KBM-7 (cell line): ENCODE measurements around the gene IL13.
"Not testable (repeated sequence)": the region's sequence is repeated elsewhere in the genome, so short reads cannot be mapped to it uniquely, and the experiment has no call there.

Source experiments
- DNase-seq: peaks from one replicate; pipeline ENCODE4 v3.0.0-alpha.2; 2015
- in situ Hi-C: fragments of 300-500 bp; cut with MboI; formaldehyde crosslinking; loops from 2 replicates; pipeline ENCODE4 v1.14.3; 2020; ENCODE audit warnings: low sequenced_read_pairs, low pct_unique_long_range_greater_than_20kb, mixed read lengths

The IL13 gene

GRCh38 chr5:132684922-132685720 lies 27.1 kb downstream of the IL13 start:
- in situ Hi-C loops = no loop called here
- DNase-seq = no peak

DNA sequence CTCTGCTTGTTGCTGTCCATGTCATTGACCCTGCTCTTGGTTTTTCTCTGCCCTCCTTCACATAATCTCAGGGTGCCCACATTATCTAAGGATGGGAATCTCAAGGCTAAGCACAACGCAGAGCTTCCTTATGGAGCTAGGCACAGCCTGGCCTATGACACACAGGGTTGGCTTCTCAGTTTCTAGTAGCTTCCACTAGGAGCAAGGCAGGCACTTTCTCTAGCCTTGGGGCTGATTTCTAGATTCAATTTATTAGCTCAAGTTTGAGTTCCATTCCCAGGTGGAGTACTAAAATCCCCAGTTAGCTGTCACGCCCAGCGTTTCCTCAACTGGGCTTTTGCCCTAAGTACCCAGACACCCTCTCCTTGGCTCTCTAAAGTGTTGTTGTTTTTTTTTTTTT lies 28.2 kb downstream of the IL13 start:
- in situ Hi-C loops = no loop called here
- DNase-seq = no peak

DNA sequence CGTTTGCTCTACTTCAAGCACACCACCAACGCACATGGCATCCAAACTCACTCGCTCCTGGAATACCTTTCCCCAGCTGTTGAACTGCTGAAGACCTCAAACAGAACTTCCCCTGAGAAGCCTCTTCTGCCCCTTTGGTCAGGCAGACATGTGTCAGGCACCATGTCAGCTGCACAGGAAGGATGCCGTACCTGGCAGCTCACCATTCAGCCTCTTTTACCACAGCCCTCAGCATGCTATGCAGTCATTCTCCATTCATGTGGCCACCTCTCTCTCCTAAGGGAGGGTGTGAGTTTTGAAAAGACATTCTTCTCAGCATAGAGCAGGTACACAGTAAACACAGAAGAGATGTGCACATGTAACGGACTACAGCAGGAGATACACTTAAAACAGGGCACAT lies 30.0 kb downstream of the IL13 start:
- in situ Hi-C loops = no loop called here
- no peak for DNase-seq

DNA sequence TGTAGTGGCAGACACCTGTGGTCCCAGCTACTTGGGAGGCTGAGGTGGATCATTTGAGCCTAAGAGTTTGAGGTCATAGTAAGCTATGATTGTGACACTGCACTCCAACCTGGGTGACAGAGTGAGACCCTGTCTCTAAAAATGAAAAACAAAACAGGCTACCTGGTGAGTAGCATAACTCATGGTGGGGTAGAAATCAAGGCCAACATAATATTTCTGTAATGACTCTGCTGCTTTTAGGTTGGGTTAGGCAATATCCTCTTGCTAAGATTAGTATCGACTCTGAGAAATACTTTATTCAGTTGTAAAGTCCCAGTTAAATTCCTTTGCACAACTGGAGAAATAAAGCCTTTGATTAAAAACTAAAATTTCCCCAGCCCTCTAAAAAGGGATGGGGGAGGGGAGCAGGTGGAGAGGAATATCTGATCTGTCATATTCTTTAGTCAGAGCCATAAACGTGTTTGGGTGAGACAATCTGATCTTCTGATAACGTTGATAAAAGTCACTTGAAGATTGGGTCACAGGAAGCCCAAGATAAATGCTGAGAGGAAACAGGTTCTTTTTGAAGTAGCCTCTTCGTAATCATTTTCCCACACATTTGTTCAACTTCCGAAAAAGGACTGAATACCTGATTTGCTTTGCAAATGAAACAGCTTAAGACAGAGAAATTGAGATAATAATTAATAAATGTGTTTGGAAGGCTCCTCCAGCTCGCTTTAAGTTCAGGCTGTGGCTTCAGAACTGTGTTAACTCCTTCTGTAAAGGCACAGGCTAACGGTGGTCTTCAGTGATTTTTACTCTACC lies 30.8 kb downstream of the IL13 start:
- in situ Hi-C loops = no loop called here
- peak; percentile 37 for DNase-seq

DNA sequence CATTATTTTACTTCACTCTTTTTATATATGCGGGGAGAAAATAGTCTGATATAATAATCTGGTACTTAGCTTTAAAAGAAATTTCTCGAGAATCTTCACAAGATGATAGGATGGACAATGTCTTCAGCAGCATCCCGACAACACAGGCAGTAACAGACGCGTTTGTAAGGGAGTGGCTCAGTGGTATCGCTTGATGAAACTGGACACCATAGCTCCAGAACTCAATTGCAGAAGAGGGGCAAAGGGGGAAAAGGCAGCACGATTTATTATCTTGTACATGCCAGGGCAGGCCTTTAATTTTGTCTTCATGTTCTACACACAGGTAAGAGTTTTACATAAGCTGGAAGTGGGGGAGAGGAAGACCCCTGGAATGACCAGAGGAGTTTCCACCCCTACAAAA lies 31.5 kb downstream of the IL13 start:
- no peak for DNase-seq
- in situ Hi-C loops = no loop called here

DNA sequence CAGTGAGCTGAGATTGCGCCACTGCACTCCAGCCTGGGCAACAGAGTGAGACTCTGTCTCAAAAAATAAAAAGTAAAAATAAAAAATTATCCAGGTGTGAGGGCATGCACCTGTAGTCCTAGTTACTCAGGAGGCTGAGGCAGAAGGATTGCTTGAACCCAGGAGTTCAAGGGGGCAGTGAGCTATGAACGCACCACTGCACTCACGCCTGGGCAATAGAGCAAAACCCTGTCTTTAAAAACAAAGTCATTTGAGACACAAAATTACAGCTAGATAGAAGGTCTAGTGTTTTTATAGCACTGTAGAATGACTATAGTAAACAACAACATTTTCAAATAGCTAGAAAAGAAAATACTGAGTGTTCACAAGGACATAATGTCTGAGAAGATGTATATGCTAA lies 32.2 kb downstream of the IL13 start:
- DNase-seq = no peak
- in situ Hi-C loops = no loop called here

DNA sequence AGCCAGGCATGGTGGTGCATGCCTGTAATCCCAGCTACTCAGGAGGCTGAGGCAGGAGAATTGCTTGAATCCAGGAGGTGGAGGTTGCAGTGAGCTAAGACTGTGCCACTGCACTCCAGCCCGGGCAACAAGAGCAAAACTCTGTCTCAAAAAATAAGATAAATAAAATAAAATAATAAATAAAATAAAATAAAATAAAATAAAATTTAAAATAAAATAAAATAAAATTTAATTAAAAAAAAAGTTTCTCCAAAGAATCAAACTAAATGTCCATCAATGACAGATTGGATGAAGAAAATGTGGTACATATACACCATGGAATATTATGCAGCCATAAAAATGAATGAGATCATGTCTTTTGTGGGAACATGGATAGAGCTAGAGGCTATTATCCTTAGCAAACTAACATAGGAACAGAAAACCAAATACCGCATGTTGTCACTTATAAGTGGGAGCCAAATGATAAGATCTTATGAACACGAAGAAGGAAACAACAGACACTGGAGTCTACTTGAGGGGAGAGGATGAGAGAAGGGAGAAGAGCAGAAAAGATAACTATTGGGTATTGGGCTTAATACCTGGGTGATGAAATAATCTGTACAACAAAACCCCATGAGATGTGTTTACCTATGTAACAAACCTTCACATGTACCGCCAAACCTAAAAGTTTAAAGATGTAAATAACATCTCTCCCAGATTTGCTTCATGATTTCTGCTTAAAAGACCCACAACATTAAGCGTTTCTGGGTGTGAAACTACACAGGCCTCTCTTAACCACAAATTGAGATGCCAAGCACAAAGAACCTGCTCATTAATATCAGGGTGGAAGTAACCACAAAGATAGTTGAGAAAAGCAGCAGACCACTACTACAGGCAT lies 34.0 kb downstream of the IL13 start:
- in situ Hi-C loops, DNase-seq: not testable (repeated sequence)

DNA sequence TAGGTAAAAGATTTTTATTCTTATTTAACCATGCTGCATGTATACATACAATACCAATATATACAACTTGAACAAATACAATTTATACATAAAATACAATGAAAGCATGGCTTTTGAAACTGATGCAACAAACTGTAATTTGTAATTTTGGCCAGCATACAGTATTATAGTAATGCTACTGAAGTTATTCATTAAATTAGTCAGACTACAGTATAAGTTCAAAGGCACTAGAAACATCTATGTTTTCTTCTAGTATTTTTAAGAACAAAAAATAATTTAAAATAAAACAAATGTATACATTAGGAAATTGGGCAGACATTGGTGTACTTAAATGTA lies 34.6 kb downstream of the IL13 start:
- in situ Hi-C loops = no loop called here
- no peak for DNase-seq

DNA sequence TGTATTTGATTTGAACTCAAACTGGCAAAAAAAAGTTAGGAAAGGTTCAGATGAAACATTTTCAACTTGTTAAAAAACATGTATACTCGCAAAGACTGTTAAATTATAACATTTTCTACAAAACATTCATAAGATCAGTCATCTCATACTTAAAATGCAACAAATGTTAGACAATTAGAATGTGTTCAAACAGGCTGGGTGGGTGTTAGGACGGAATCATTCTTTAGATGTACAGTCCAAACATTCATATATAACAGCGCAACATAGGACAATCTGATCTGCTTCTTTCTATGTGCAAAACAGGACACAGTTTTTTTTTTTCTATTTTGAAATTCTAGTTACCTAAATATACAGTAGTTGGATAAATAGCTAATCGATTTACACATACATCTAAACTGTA lies 38.0 kb downstream of the IL13 start:
- DNase-seq = no peak

DNA sequence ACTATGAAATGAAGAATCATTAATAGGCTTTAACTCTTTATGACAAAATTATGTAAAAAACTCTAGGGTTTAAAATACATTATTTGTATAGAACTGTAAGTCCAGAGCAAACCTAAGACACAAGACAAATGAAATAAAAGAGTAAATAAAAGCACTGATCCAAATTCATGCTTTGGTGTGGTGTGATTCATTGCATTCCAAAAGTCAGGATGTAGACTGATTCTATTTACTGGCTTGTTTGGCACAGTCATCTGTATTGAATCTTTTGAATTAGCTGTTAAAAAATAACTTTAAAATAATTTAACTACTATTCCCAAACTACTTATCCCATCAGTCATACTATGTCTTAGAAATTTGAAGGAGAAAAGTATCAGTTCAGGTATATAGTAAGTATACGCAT lies 46.9 kb downstream of the IL13 start:
- in situ Hi-C loops = no loop called here
- DNase-seq = no peak

More for the DNA sequence above, 38.0 kb downstream of the IL13 start:
- in situ Hi-C loops = no loop called here

GRCh38 chr5:132708645-132709044 lies 50.7 kb downstream of the IL13 start:
- in situ Hi-C loops = no loop called here
- DNase-seq = peak; percentile 38
